HG02943 (cell line): ENCODE measurements around the gene CST7.

Source experiments
- ATAC-seq: cut with Tn5 transposase; IDR thresholded peaks from one replicate; pipeline ENCODE4 v1.9.1; 2021; ENCODE audit warnings: mild to moderate bottlenecking, low read depth, moderate library complexity; ENCODE audit not compliant: unreplicated experiment

Gene CST7

DNA sequence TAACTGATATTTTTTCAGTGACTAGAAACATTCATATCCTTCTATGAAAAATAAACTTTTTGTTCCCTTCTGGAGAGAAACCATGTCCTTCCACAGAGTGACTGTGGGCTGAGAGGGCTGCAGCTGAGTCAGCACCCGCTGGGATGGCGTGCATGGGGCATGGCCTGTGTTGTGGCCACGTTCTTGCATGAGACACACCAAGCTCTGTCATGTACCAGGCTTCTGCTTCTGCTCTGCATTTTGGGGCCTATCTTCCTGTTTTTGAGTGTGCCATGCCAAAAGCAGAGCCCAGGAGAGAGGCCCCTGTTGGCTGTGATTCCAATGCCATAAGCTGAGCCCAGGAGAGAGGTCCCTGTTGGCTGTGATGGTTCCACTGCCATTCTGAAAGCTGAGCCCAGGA lies 32.7 kb downstream of the CST7 start:
- no peak for ATAC-seq

DNA sequence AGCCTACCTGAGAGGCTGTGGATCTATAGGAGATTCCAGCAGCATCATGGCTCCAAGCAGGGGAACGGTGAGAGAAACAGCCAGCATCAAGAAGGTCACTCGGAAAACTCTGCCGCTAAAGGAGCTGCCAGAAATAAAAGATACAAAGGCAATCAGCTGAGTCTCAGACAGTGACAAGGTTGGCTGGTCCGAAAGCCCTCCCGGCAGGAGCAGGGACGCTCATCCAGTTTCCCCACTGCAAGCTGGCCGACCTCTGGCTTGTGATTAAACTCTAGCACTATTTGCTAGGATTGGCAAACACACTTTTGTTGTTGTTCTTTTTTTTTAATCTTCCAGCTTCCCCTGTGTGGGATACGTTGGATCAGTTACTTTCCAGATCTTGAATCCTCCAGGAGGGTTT lies 34.8 kb downstream of the CST7 start:
- no peak for ATAC-seq

GRCh38 chr20:24984961-24985640 lies 36.0 kb downstream of the CST7 start:
- ATAC-seq, result no peak

DNA sequence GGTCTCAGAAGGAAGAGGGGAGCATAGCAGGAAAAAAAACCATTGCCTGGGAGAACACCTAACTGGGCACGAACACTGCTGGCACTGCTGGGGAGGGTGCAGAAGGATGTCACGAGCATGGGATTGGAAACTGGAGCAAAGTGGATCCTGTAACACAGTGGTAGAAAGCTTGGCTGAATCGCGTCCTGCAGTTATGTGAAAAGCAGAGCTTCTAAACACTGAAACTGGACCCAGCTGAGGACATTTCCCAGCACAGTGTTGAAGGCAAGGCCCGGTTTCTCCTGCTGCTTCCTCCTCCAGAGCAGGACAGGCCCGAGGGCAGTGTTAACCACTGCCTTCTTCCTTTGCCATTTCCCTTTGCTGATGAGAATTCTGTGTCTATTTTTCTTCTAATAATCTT lies 36.7 kb downstream of the CST7 start:
- no peak for ATAC-seq

GRCh38 chr20:24986436-24987015 lies 37.5 kb downstream of the CST7 start:
- ATAC-seq, result no peak

GRCh38 chr20:24987244-24987643 lies 38.2 kb downstream of the CST7 start:
- no peak for ATAC-seq

DNA sequence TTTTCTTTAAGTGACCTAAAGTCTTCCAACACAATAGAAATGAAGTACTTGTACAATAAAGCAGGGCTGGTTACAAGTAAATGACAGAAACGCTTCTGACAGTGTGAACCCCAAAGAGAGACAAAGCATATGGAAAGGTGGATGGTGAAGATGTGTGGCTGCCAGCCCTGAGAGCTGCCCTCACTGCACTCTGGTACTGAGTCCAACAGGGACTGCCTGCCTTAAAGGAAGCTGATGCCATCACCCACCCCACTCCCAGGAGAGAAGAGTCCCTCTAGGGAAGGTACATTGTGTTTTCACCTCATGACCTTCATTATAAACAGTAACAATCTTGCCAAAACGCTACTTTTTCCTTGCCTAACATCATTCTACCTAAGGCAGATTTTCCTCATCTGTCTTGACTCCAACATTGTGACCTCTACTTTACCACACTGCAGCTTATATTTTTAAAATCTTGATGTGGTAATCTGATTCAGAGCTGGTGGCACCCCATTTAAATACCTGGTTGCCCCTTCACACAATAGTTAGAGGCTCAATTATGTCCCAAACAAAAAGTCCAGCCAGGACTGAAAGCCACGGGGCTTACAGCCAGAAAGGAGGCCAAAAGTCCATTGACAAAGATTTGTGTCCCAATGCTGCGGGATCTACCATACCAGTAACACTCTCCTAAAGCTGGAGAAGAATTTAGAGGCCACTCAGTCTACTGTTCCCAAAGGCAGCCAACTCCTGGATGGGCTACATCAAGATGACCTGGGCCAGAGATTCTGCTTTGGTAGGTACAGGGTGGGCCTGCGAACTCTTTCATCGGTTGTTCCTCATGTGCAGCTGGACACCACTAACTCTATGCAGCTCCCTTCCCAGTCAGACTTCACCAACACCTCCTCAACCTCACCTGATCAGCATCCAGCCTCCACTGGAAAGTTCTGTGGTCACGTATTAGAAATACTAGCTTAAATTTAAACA lies 39.1 kb downstream of the CST7 start:
- no peak for ATAC-seq

GRCh38 chr20:24989162-24989561 lies 40.1 kb downstream of the CST7 start:
- ATAC-seq, result no peak

DNA sequence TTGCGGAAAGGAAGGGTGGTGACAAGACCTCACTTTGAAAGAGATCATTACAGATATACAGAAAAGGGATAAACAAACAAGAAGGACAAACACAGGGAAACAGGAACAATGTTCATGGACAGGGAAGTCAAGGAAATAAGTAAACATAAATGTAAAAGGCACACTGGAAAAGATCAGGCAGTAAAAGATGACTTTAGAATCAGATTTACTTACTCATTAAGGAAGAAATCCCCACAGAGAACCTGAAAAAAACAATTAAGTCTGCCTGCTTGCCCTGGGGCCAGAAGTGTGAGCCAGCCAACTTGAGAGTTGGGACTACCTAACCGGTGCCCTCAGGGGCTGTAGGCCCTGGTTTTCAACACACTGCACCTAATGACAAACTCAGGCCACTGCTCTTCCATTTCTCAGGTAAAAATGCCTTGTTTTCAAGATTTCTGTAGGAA lies 41.8 kb downstream of the CST7 start:
- no peak for ATAC-seq

DNA sequence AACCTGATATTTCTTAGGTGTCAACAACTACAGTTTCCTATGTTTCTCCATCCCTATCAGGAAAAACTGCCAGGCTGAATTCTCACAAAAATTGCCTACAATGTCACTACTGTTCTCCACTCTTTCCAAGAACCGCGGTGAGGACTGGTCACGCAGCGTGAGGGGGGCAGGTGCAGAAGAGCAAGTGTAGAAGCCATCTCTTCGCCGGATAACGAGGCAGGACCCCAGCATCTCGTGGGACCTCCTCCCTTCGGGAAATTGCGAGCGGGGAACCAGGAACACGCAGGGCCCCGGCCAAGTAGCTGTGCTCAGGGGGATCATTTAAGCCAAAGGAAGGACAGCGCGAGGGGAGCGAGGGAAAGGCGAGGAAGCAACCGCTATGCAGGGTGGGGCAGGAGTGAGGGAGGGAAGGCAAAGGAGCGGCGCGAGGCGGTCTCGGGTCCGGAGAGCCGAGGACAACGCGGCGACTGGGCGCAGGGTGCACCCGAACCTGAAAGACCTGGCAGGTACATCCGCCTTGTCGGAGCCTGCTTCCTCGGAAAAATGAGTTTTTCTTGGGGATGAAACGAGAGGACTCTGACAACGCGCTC lies 42.9 kb downstream of the CST7 start:
- peak; percentile 24 for ATAC-seq

- ATAC-seq, result peak; percentile 94
These were observed 43.6 kb downstream of the CST7 start, which contains the start of gene APMAP for GRCh38 chr20:24992487-24993205. Gene APMAP, minus strand, starts transcription at chr20:24992751. Its CDS starts 63 bp downstream, at chr20:24992688.

DNA sequence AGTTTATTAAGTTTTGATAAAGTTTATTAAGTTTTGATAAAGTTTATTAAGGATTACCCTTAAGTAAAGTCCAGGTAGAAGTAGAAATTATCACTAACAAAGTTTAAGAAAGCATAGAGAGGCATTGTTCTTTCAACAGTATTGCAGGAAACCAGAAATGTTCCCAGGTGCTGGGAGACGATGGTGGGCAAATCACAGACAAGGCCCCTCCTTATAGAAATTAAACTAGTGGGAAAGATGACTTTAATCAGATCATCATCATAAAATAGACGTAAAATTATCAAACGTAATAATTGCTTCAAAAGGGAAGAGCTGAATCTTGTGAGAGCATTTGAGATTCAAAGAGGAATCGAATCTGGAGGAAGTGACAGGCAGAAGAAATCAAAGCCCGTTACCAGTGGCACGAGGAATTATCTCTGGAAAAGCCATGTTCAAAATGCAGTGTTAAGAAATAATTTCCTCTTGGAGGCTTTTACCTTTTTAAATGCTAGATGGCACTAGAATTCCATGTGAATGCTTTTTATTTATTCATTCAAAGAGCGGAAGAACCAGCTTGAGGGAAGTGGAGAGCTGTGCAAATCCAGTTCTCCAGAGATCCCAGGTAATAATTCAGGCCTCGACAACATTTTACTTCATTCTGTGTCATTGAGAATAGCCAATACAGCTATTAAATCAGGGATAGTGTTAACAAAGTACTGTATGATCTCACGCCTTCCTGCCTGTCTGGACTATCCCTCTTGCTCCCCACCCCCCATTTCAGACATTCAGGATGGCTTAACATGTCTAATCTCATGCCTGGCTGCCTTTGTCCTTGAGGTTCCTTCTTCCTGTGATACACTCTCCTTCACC lies 44.5 kb downstream of the CST7 start:
- no peak for ATAC-seq

DNA sequence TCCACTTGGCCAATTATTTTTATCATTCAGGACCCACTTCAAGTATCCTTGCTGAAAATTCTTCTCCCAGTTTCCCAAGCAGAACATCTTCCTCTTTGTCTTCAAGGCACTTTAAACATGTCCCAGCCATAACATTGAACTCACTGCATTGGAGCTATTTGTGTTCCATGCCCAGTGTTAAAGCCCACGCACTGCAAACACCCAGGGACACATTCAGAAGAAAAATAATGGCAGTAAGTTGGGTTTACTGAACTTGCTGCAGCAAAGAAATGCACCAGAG lies 45.1 kb downstream of the CST7 start:
- ATAC-seq, result no peak

GRCh38 chr20:24994470-24995368 lies 45.6 kb downstream of the CST7 start:
- no peak for ATAC-seq

GRCh38 chr20:24995741-24996448 lies 46.8 kb downstream of the CST7 start:
- ATAC-seq, result no peak

- no peak for ATAC-seq
These were observed 47.6 kb downstream of the CST7 start for GRCh38 chr20:24996449-24997377.

DNA sequence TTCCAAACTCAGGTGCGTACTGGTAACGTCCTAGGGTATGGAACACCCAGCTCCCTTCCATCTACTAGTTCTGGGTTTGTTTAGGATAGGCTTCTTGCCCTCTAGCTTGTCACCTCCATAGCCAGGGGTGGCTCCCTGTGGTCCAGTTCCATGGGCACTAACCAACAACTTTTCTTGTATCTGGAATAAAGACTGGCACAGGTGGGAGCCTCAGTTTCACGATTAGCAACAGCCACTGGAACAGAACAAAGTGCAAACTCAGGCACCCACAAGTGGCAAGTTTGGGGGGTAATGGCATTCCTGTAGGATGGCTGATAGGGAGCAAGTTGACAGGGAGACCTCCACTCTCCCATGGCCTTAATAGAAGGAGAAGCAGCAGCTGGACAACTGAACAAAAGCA lies 49.1 kb downstream of the CST7 start:
- no peak for ATAC-seq
